RCC 7860 (cell line): ENCODE data around the gene PRH1.

Experiments
- DNase-seq: peaks from one replicate; pipeline ENCODE4 v3.0.0-alpha.2; 2015; ENCODE audit warnings: low spot score
- FAIRE-seq: peaks from 2 replicates; lab custom pipeline; 2012; peaks lifted over from hg19 to GRCh38; lab: Jason Lieb, UNC

The PRH1 gene

GRCh38 chr12:10884086-10884725 lies at the start of gene PRH1:
TSS of gene PRH1 (minus strand) at chr12:10884255. CDS start at chr12:10884217, 38 bp downstream.
- DNase-seq = no peak
- FAIRE-seq = no peak

- no peak for FAIRE-seq
- DNase-seq = no peak
Measured at GRCh38 chr12:10928746-10929286, 44.8 kb upstream of the PRH1 start, which contains the start of gene PRH2. TSS of gene PRH2 (plus strand) at chr12:10929236. CDS start at chr12:10929274, 38 bp downstream.

GRCh38 chr12:10926269-10926668 lies 42.2 kb upstream of the PRH1 start:
- FAIRE-seq (no peak), DNase-seq (no peak)

- DNase-seq = no peak
- no peak for FAIRE-seq
Measured at GRCh38 chr12:10919809-10920208, 35.8 kb upstream of the PRH1 start.

- DNase-seq = no peak
- FAIRE-seq = no peak
Measured at GRCh38 chr12:10910380-10910779, 26.3 kb upstream of the PRH1 start.

- DNase-seq = no peak
- FAIRE-seq = no peak
Measured at GRCh38 chr12:10909462-10909861, 25.4 kb upstream of the PRH1 start, which contains the start of gene TAS2R13. TSS of gene TAS2R13 (minus strand) at chr12:10909562. CDS start at chr12:10909298, 264 bp downstream.

- DNase-seq (no peak), FAIRE-seq (no peak)
Measured at GRCh38 chr12:10904686-10905085, 20.6 kb upstream of the PRH1 start.

GRCh38 chr12:10901427-10901826 lies 17.4 kb upstream of the PRH1 start:
- DNase-seq (no peak), FAIRE-seq (no peak)

GRCh38 chr12:10900972-10901371 lies 16.9 kb upstream of the PRH1 start:
- no peak for DNase-seq
- FAIRE-seq = no peak

- FAIRE-seq = no peak
- DNase-seq = no peak
Measured at GRCh38 chr12:10900530-10900929, 16.5 kb upstream of the PRH1 start.

GRCh38 chr12:10896854-10897253 lies 12.8 kb upstream of the PRH1 start:
- DNase-seq (no peak), FAIRE-seq (no peak)

GRCh38 chr12:10891937-10892336 lies 7.9 kb upstream of the PRH1 start:
- DNase-seq (no peak), FAIRE-seq (no peak)

GRCh38 chr12:10889226-10889625 lies 5.2 kb upstream of the PRH1 start:
- DNase-seq = no peak
- no peak for FAIRE-seq

- DNase-seq = no peak
- no peak for FAIRE-seq
Measured at GRCh38 chr12:10873378-10873777, 10.7 kb downstream of the PRH1 start.

- FAIRE-seq (no peak), DNase-seq (no peak)
Measured at GRCh38 chr12:10867381-10867780, 16.7 kb downstream of the PRH1 start.

- FAIRE-seq (no peak), DNase-seq (no peak)
Measured at GRCh38 chr12:10863512-10864218, 20.4 kb downstream of the PRH1 start.

- DNase-seq = no peak
- no peak for FAIRE-seq
Measured at GRCh38 chr12:10861366-10861765, 22.7 kb downstream of the PRH1 start.

GRCh38 chr12:10855807-10856206 lies 28.2 kb downstream of the PRH1 start:
- no peak for FAIRE-seq
- no peak for DNase-seq

GRCh38 chr12:10853776-10854175 lies 30.3 kb downstream of the PRH1 start:
- no peak for DNase-seq
- no peak for FAIRE-seq

- FAIRE-seq = no peak
- no peak for DNase-seq
Measured at GRCh38 chr12:10851243-10851858, 32.7 kb downstream of the PRH1 start.

- FAIRE-seq (no peak), DNase-seq (no peak)
Measured at GRCh38 chr12:10849425-10849878, 34.6 kb downstream of the PRH1 start, which contains the start of gene PRR4. TSS of gene PRR4 (minus strand) at chr12:10849475. CDS start at chr12:10849437, 38 bp downstream.
